NCI-H2107 treated with DMSO at 0.1 percent for 48 hours (cell line): ENCODE results near the gene CMTM8.
"Not testable (repeated sequence)": the region's sequence is repeated elsewhere in the genome, so short reads cannot be mapped to it uniquely, and the experiment has no call there.

Source experiments
- DNase-seq: peaks from one replicate; lab custom pipeline; 2025; ENCODE audit not compliant: unreplicated experiment; lab: John Stamatoyannopoulos, UW

The CMTM8 gene

GRCh38 chr3:32238453-32239306 lies at the start of gene CMTM8:
Gene CMTM8, plus strand, starts transcription at chr3:32238680. Its CDS starts 293 bp downstream, at chr3:32238973.
- DNase-seq, result peak; percentile 11

- no peak for DNase-seq
Observed at GRCh38 chr3:32189693-32190092, 48.8 kb upstream of the CMTM8 start.

- DNase-seq, result not testable (repeated sequence)
Observed at GRCh38 chr3:32190556-32190955, 47.9 kb upstream of the CMTM8 start.

- DNase-seq, result no peak
Observed at GRCh38 chr3:32193101-32193500, 45.4 kb upstream of the CMTM8 start.

- no peak for DNase-seq
Observed at GRCh38 chr3:32194653-32195052, 43.8 kb upstream of the CMTM8 start.

GRCh38 chr3:32195995-32196540 lies 42.4 kb upstream of the CMTM8 start:
- no peak for DNase-seq

- DNase-seq, result no peak
Observed at GRCh38 chr3:32197991-32198390, 40.5 kb upstream of the CMTM8 start.

GRCh38 chr3:32198714-32199113 lies 39.8 kb upstream of the CMTM8 start:
- DNase-seq, result no peak

GRCh38 chr3:32200490-32200889 lies 38.0 kb upstream of the CMTM8 start:
- DNase-seq, result no peak

GRCh38 chr3:32200992-32201758 lies 37.3 kb upstream of the CMTM8 start:
- DNase-seq, result no peak

GRCh38 chr3:32202496-32202895 lies 36.0 kb upstream of the CMTM8 start:
- DNase-seq, result no peak

- no peak for DNase-seq
Observed at GRCh38 chr3:32203854-32204253, 34.6 kb upstream of the CMTM8 start.

- no peak for DNase-seq
Observed at GRCh38 chr3:32208447-32208846, 30.0 kb upstream of the CMTM8 start.

GRCh38 chr3:32215185-32215584 lies 23.3 kb upstream of the CMTM8 start:
- DNase-seq, result no peak

- DNase-seq, result no peak
Observed at GRCh38 chr3:32216172-32216783, 22.2 kb upstream of the CMTM8 start.

GRCh38 chr3:32217339-32217738 lies 21.1 kb upstream of the CMTM8 start:
- DNase-seq, result no peak

- no peak for DNase-seq
Observed at GRCh38 chr3:32219537-32219936, 18.9 kb upstream of the CMTM8 start.

- DNase-seq, result no peak
Observed at GRCh38 chr3:32220006-32220405, 18.5 kb upstream of the CMTM8 start.

- no peak for DNase-seq
Observed at GRCh38 chr3:32222950-32223349, 15.5 kb upstream of the CMTM8 start.

GRCh38 chr3:32224016-32224516 lies 14.4 kb upstream of the CMTM8 start:
- DNase-seq, result peak; percentile 56

GRCh38 chr3:32226875-32227500 lies 11.5 kb upstream of the CMTM8 start:
- no peak for DNase-seq
